PFSK-1 (cell line): ENCODE data around the gene ZDHHC7.

Experiments used
- FOXP2 ChIP-seq: optimal IDR thresholded peaks from 2 replicates; pipeline ENCODE3; 2011; ENCODE audit warnings: borderline replicate concordance, control low read depth, inconsistent platforms; ENCODE audit not compliant: insufficient read depth; ENCODE audit errors: extremely low read length, extremely low read depth
- POLR2AphosphoS5 ChIP-seq: IDR thresholded peaks from 2 replicates; pipeline ENCODE4 v1.6.1; 2012; ENCODE audit warnings: low read depth, mild to moderate bottlenecking, control low read depth, low read length, moderate library complexity
- REST ChIP-seq, 2 experiments: IDR thresholded peaks; 2 replicates each; pipeline versions ENCODE4 v1.6.1 to v1.8.0; 2011 to 2012; ENCODE audit warnings: low read depth in 2 of 2, low read length in 2 of 2, control low read depth in 1 of 2, inconsistent platforms in 1 of 2, mild to moderate bottlenecking in 1 of 2, moderate library complexity in 1 of 2; ENCODE audit not compliant: insufficient read depth in 1 of 2
- SIN3A ChIP-seq: IDR thresholded peaks from 2 replicates; pipeline ENCODE4 v1.6.1; 2012; ENCODE audit warnings: mild to moderate bottlenecking, low read length, moderate library complexity, borderline replicate concordance; ENCODE audit not compliant: insufficient read depth
- TAF1 ChIP-seq: IDR thresholded peaks from 2 replicates; pipeline ENCODE4 v1.6.1; 2012; ENCODE audit warnings: low read length, control low read depth, borderline replicate concordance; ENCODE audit not compliant: insufficient read depth

The ZDHHC7 gene

GRCh38 chr16:84967828-84968227 is 43.5 kb downstream of the ZDHHC7 start:
- TF ChIP-seq FOXP2: no peak
- no peak for TF ChIP-seq POLR2AphosphoS5
- TF ChIP-seq REST (IDR thresholded peaks at IDR 0.05; ENCODE audit: insufficient read depth in 1 of 2, low read depth in 2 of 2, low read length in 2 of 2): no peak
- no peak for TF ChIP-seq SIN3A
- no peak for TF ChIP-seq TAF1

- no peak for TF ChIP-seq REST (IDR thresholded peaks at IDR 0.05; ENCODE audit: insufficient read depth in 1 of 2, low read depth in 2 of 2, low read length in 2 of 2)
- no peak for TF ChIP-seq POLR2AphosphoS5
- no peak for TF ChIP-seq SIN3A
- no peak for TF ChIP-seq TAF1
- no peak for TF ChIP-seq FOXP2
Observed at GRCh38 chr16:84965428-84966415, 45.6 kb downstream of the ZDHHC7 start.

DNA sequence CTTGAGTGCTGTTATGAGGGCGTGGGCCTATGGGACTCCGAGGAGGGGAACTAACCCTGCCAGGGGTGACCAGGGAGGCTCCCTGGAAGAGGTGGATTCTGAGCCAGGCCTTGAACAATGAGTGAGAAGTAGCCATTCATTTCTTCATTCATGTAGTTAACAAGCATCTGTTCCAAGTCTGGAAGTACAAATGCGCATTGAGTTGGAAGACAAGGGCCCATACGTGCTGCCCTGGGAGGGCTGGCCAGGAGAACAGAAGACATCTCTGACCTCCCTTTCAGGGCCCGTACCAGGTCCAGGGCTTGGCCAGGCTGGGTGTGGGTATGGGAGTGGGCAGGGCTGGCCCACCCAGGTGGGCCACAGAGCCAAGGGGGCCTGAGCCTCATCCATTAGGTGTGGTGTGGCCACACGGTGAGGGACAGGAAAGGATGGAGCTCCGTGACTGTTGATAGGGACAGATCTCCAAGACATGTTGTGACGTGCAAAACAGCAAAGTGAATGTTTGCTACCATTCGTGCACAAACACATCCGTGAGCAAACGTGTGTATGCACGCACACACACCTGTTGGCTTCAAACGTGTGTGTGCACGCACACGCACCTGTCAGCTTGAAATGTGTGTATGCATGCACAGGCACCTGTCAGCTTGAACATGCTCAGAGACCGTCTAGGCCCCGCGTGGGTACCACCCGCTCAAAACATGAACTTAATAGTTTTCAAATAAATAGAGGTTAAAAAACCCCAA is 46.8 kb downstream of the ZDHHC7 start:
- no peak for TF ChIP-seq REST (IDR thresholded peaks at IDR 0.05; ENCODE audit: insufficient read depth in 1 of 2, low read depth in 2 of 2, low read length in 2 of 2)
- no peak for TF ChIP-seq FOXP2

- TF ChIP-seq SIN3A: no peak
- no peak for TF ChIP-seq POLR2AphosphoS5
- TF ChIP-seq REST (IDR thresholded peaks at IDR 0.05; ENCODE audit: insufficient read depth in 1 of 2, low read depth in 2 of 2, low read length in 2 of 2): no peak
- no peak for TF ChIP-seq TAF1
- no peak for TF ChIP-seq FOXP2
Observed at GRCh38 chr16:84963066-84963465, 48.3 kb downstream of the ZDHHC7 start.
